ENCODE data around the gene NT5M.

Gene NT5M

DNA sequence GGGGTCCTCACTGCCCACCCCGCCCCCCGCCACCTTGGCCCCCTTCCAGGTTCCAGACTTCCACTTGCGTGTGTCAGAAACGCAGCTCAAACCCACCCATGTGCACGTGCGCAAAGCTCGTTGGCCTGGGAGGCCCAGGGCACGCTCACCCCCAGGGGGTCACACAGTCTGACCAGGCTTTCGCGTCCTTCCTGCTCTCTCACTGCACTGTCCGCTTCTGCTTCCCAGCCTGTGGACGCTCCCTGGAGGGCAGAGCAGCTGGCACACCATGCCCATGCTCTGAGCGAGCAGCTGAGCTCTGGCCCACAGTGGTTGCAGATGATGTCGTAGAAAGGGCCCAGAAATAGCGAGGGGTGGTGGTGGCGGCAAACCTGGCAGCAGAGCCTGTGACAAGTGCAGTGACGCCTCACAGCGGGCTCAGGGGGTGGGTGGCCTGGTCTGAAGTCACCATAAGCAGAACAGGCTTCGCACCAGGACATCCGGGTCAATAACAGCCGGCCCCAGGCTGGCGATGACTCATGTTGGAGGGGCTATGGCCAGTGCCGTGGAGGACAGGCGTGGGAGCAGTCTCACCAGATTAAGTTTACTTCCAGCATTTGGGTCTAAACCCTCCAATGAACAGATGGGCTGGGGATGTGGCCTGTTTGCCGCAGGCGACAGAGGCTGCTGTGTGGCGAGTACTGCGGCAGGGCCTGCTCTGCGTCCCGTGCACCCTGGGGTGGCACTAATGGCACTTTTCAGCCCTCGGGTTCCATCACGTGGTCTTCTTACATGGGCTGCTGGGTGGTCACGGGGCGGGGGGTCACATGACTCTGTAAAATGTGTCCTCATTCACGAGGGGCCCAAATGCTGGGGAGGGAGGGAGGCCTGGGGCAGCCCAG, 49.0 kb downstream of the NT5M start:
- TF ChIP-seq, protein P1, sequence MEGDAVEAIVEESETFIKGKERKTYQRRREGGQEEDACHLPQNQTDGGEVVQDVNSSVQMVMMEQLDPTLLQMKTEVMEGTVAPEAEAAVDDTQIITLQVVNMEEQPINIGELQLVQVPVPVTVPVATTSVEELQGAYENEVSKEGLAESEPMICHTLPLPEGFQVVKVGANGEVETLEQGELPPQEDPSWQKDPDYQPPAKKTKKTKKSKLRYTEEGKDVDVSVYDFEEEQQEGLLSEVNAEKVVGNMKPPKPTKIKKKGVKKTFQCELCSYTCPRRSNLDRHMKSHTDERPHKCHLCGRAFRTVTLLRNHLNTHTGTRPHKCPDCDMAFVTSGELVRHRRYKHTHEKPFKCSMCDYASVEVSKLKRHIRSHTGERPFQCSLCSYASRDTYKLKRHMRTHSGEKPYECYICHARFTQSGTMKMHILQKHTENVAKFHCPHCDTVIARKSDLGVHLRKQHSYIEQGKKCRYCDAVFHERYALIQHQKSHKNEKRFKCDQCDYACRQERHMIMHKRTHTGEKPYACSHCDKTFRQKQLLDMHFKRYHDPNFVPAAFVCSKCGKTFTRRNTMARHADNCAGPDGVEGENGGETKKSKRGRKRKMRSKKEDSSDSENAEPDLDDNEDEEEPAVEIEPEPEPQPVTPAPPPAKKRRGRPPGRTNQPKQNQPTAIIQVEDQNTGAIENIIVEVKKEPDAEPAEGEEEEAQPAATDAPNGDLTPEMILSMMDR (IDR thresholded peaks at IDR 0.05; ENCODE audit: insufficient read depth, low read length, missing control alignments), result no peak
- POLR2A ChIA-PET, result no interaction called here
- CTCF ChIA-PET, result interaction anchor here (0.9 to 10.3 kb wide), 7 partner anchors 11 to 295 kb away, joined by 3 to 365 read pairs (median 90); partner anchors contain the start of gene RASD1
- DNase-seq (ENCODE audit: low read depth, low spot score), result no peak
- H3K4me3 ChIP-seq (ENCODE audit: low read depth, low read length), result no peak overlapping the region

DNA sequence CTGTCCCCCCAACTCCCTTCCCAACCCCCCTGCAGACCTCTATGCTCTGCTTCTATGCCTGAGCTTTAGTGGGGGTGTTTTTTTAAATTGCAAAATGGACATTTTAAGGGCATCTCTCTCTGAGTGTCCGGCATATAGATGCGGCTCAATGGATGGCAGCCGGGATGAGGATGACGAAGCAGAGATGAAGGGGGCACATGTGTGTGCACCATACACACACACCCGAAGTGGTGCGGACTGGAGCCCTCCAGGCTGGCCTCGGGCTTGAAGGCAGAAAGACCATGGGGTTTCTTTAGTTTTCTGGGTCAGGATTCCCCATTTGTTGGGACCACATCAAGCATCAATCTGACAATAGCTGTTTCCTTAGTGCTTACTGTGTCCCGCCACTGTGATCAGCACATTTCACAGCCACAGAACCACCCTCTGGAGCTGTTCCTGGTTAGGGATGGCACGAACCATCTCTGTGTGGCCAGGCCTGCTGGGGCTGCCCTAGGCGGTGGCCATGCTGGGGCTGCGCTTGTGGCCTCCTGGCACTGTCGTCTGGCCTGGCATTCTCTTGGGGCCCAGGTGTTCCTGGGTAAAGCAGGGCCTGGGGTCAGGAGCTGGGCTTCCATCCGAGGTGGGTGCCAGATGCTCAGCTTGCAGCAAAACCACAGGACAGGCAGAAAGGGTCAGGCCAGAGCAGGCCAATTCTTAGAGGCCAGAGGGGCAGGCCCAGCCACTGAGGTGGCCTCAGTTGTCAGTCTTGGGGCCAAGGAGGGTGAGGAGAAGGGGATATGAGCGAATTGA, 49.9 kb downstream of the NT5M start:
- ChIA-PET CTCF (interaction anchor here (1.0 to 10.3 kb wide), 11 partner anchors 10 to 294 kb away, joined by 3 to 365 read pairs (median 33); partner anchors contain the start of gene RASD1), POLR2A (no interaction called here)
- H3K4me3 ChIP-seq (ENCODE audit: low read depth, low read length), result no peak overlapping the region
- no peak for DNase-seq (ENCODE audit: low read depth, low spot score)
- TF ChIP-seq, protein P1 (IDR thresholded peaks at IDR 0.05; ENCODE audit: insufficient read depth, low read length, missing control alignments), result no peak

DNA sequence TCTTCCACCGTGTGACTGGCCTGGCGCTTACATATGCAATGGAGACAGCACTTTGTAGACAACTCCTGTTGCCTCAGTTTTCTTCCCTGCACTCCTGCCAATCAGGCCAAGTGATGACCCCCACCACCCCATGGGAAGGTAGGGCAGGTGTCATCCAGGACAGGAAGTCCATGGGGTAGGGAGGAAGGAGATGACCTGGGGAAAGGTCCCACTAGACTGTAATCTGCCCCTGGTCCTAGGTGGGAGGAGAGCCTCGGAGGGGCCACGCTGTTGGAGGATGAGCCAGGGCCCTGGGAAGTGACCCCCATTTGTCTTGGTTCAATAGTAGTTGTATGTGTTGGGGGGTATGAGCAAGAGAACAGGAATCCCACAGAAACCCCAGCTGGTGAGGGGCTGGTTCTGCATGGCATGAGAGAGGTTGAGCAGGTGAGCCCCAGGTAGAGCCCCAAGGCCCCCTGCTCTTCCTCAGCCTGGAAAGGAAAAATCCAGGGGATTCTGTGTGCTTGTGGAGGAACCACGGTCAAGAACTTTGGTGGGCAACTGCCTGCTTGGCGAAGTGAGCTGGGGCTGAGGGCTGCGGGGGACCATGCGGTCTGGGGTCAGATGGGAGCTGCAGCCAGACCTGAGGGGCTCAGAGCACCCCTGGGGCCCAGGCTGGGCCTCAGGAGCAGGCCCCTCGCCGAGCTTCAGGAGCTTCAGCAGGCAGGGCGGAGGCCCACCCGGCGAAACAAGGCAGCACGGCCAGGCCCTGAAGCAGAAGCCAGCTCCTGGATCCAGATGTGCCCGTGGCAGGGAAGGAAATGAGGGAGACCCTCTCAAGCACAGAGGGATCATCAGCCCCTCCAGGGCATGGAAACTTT, 50.7 kb downstream of the NT5M start:
- no peak for DNase-seq (ENCODE audit: low read depth, low spot score)
- TF ChIP-seq, protein P1 (IDR thresholded peaks at IDR 0.05; ENCODE audit: insufficient read depth, low read length, missing control alignments), result no peak
- ChIA-PET POLR2A (no interaction called here), CTCF (interaction anchor here (0.7 to 10.3 kb wide), 39 partner anchors 10 to 502 kb away, joined by 3 to 365 read pairs (median 5); partner anchors contain the start of genes PEMT and RASD1)
- no peak overlapping the region for H3K4me3 ChIP-seq (ENCODE audit: low read depth, low read length)

DNA sequence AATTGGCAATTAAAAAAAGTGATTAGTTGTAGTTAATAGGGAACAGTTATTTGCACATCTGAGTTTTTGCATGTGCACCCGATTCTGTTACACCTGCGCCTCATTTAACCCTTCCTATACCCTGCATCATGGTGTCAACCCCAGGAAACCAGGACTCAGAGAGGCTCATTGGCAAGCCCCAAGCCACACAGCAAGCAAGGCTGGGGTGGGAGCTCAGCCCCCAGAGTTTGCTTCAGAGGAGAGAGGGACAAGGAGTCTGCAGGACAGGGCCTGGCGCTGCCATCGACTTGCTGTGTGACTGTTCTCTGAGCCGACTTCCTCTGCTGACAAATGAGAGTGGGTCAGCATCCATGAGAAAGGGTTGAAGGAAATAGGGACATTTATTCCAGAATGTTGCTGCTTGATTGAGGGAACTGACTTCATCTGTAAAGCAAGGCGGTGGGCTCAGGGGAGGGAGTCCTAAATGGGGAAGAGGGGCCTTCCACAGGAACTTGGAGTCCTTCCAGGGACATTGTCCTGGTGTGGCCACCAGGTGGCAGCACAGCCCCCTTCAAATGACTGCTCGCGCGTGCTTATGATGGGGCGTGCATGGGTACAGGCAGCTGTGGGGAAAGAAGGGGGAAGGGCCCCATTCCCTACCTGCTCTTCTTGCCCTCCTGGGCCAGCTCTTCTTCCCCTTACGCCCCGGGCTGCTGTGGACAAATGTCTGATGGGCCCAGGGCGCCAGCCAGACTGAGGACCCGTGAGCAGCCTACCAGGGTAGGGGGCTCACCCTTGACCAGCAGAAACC, 51.6 kb downstream of the NT5M start:
- H3K4me3 ChIP-seq (ENCODE audit: low read depth, low read length), result no peak overlapping the region
- ChIA-PET CTCF (interaction anchor here (0.7 to 10.3 kb wide), 62 partner anchors 11 to 501 kb away, joined by 3 to 365 read pairs (median 4); partner anchors contain the start of genes PEMT and RASD1), POLR2A (no interaction called here)
- no peak for DNase-seq (ENCODE audit: low read depth, low spot score)
- TF ChIP-seq, protein P1 (IDR thresholded peaks at IDR 0.05; ENCODE audit: insufficient read depth, low read length, missing control alignments), result peak; percentile 90

DNA sequence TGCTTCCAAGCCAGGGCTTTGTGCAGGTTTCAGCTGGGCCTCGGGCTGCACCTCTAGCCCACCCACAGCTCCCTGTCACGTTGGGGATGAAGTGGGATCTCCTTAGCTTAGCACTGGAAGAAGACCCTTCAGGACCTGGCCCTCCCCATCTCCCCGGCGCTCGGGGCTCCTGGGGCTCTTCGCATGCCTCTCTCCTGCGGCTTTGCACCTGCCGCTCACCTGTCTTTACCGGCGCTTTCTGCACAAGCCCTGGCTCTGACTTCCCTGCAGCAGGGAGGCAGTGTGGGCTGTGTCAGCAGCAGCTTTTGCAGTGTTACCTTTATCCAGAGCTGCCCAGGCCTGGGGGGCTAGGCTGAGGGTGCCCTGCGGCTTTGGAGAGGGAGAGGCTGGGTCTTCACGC, 52.3 kb downstream of the NT5M start:
- TF ChIP-seq, protein P1 (IDR thresholded peaks at IDR 0.05; ENCODE audit: insufficient read depth, low read length, missing control alignments), result no peak
- CTCF ChIA-PET, result interaction anchor here (0.7 to 10.3 kb wide), 56 partner anchors 10 to 501 kb away, joined by 3 to 365 read pairs (median 4); partner anchors contain the start of genes PEMT and RASD1
- H3K4me3 ChIP-seq (ENCODE audit: low read depth, low read length), result no peak overlapping the region
- DNase-seq (ENCODE audit: low read depth, low spot score), result no peak
- POLR2A ChIA-PET, result no interaction called here

Measured in AG04449 (cell line).